Mucosa of stomach (tissue), 1 donor: ENCODE data around the gene ACP6.

Experiments
- H3K27me3 ChIP-seq: one replicate; pipeline ENCODE4 v1.7.0; 2013; ENCODE audit warnings: mild to moderate bottlenecking, low read length; ENCODE audit not compliant: control insufficient read depth, insufficient read depth
- H3K36me3 ChIP-seq: one replicate; pipeline ENCODE4 v1.7.0; 2013; ENCODE audit warnings: low read length; ENCODE audit not compliant: control insufficient read depth, insufficient read depth
- H3K4me1 ChIP-seq: one replicate; pipeline ENCODE4 v1.7.0; 2013; ENCODE audit warnings: mild to moderate bottlenecking, low read length; ENCODE audit not compliant: control insufficient read depth, insufficient read depth
- H3K4me3 ChIP-seq: one replicate; pipeline ENCODE4 v1.7.0; 2013; ENCODE audit warnings: low read length
- H3K9ac ChIP-seq: one replicate; pipeline ENCODE4 v1.7.0; 2013; ENCODE audit warnings: mild to moderate bottlenecking, low read length, moderate library complexity
- H3K9me3 ChIP-seq: one replicate; pipeline ENCODE4 v1.7.0; 2013; ENCODE audit warnings: mild to moderate bottlenecking, low read length, moderate library complexity; ENCODE audit not compliant: control insufficient read depth
- donor health status: Pancreatic carcinoma.

The ACP6 gene

DNA sequence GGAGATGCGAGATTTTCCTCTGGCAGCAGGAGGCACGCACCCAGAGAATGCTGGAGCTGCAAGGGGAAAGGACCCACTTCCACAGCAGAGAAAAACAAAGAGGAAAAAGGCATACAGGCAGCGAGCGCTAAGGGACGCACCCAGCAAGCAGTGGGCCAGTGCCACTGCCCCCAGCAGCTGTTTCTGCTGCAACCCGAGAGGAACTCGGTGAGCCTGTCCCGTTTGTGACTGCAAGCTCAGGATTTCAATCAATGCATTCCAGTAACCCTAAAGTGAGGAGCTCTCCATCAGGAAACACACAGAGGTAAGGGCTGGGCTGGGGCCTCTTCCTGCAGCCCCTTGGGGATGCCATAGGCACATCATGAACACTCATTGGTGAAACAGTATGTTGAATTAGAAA is 58.7 kb downstream of the ACP6 start:
- no peaks in the 10 kb centered on the region for H3K36me3 ChIP-seq

DNA sequence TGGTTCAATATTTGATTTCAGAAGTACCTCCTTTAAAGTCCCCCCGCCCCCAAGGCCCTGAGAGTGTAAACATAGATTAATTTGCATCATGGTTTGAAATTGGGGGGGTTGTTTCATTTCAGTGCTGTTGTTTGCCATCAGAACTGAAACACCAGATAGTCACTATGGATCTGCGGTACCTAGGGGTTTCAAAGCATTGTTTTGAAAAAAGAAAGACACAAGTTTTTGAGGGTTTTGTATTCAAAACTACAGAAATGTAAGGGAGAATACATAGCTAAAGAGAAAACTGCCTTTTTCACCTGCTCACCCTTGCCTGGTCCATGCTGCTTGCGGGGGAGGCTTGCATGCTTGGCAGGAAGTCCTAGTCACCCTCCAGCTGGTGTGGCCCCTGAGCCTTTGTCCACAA is 59.3 kb downstream of the ACP6 start:
- H3K4me1 ChIP-seq: no peaks in the 10 kb centered on the region
- no peaks in the 10 kb centered on the region for H3K9me3 ChIP-seq
- no peak overlapping the region for H3K9ac ChIP-seq
- no peaks in the 10 kb centered on the region for H3K36me3 ChIP-seq
- no peak overlapping the region for H3K4me3 ChIP-seq
- H3K27me3 ChIP-seq: no peaks in the 10 kb centered on the region

More for the DNA sequence above, 58.7 kb downstream of the ACP6 start:
- no peak overlapping the region for H3K9ac ChIP-seq
- no peaks in the 10 kb centered on the region for H3K4me1 ChIP-seq
- H3K4me3 ChIP-seq: no peak overlapping the region
- no peaks in the 10 kb centered on the region for H3K9me3 ChIP-seq
- no peaks in the 10 kb centered on the region for H3K27me3 ChIP-seq

DNA sequence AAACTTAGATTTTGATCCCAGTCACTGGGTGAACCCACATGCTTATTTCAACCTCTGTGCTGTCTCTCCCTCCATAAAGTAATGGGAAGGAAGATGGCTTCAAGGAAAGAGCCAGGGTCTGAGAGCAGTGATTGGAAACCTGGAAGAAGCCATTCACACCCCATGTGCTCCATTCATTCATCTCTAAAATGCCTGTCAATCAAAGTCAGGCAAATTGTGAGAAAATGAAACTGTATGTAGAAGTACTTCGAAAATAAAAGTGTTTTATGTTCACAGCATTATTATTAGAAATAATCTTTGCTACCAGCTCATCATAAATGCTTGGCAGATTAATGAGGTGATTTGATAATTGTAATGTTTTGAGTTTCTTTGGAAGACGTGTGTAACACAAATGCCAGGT is 61.0 kb downstream of the ACP6 start:
- no peaks in the 10 kb centered on the region for H3K27me3 ChIP-seq
- no peaks in the 10 kb centered on the region for H3K4me1 ChIP-seq
- no peak overlapping the region for H3K4me3 ChIP-seq
- no peak overlapping the region for H3K9ac ChIP-seq
- no peaks in the 10 kb centered on the region for H3K36me3 ChIP-seq
- H3K9me3 ChIP-seq: no peaks in the 10 kb centered on the region

DNA sequence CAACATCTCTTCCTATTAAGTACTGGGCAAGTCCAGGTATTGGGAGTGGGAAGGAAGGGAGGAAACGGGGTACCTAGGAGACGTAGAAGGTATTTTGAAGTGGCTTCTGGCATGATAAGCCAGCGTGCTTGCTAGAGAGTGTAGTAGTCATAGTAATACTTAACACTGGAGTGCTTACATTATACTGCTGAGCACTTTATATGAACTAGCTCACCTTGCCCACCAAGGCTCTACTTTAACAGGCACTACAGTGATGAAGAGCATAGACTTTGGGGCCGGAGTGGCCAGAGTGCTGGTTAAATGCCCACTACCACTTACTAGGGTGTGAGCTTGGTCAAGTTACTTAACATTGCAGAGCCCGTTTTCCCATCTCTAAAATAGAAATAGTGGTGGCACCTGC is 61.7 kb downstream of the ACP6 start:
- no peak overlapping the region for H3K4me3 ChIP-seq
- H3K4me1 ChIP-seq: no peaks in the 10 kb centered on the region
- no peaks in the 10 kb centered on the region for H3K36me3 ChIP-seq
- H3K9ac ChIP-seq: no peak overlapping the region
- no peaks in the 10 kb centered on the region for H3K9me3 ChIP-seq
- H3K27me3 ChIP-seq: no peaks in the 10 kb centered on the region

DNA sequence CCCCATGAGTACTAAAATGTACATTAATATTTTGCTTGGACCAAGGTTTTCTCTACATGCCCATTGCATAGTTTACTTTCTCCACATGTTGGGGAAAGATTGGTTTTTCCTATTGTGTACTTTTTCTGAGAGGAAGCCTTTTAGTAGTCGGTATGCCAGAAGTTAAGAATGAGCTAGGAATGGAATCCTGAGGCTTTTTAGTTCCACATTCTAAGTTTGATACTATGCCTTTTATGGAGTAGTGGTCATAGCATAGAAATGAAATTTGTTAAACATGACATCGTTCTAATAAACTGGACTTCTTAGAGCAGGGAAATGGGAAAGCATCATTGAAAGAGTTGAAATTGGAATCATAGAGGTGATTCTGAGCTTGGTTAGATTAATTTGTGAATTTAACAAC is 64.7 kb downstream of the ACP6 start:
- no peak overlapping the region for H3K9ac ChIP-seq
- no peaks in the 10 kb centered on the region for H3K27me3 ChIP-seq
- H3K9me3 ChIP-seq: no peaks in the 10 kb centered on the region
- H3K4me3 ChIP-seq: no peak overlapping the region
- H3K4me1 ChIP-seq: peaks cover 6% of the 10 kb centered on the region
- H3K36me3 ChIP-seq: no peaks in the 10 kb centered on the region

DNA sequence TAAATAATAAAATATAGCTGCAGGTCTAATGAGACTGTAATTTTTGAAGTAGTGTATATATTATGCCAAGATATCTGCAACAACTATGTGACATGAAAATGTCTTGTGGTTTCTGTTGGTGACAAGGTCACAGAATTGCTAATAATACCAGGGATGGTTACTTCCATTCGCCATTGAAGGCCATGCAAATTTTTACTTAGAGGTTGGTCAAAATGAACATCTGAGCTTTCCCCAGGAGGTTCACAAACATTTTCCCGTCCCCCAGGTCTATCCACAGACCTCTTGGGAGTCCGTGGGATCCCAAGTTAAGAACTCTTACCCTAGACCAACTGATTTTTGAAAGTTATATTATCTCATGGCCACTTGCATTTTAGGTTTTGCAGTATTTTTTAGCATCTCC is 66.3 kb downstream of the ACP6 start:
- H3K27me3 ChIP-seq: no peaks in the 10 kb centered on the region
- no peaks in the 10 kb centered on the region for H3K36me3 ChIP-seq
- H3K4me1 ChIP-seq: peaks cover 9% of the 10 kb centered on the region
- no peak overlapping the region for H3K9ac ChIP-seq
- H3K4me3 ChIP-seq: no peak overlapping the region
- no peaks in the 10 kb centered on the region for H3K9me3 ChIP-seq

DNA sequence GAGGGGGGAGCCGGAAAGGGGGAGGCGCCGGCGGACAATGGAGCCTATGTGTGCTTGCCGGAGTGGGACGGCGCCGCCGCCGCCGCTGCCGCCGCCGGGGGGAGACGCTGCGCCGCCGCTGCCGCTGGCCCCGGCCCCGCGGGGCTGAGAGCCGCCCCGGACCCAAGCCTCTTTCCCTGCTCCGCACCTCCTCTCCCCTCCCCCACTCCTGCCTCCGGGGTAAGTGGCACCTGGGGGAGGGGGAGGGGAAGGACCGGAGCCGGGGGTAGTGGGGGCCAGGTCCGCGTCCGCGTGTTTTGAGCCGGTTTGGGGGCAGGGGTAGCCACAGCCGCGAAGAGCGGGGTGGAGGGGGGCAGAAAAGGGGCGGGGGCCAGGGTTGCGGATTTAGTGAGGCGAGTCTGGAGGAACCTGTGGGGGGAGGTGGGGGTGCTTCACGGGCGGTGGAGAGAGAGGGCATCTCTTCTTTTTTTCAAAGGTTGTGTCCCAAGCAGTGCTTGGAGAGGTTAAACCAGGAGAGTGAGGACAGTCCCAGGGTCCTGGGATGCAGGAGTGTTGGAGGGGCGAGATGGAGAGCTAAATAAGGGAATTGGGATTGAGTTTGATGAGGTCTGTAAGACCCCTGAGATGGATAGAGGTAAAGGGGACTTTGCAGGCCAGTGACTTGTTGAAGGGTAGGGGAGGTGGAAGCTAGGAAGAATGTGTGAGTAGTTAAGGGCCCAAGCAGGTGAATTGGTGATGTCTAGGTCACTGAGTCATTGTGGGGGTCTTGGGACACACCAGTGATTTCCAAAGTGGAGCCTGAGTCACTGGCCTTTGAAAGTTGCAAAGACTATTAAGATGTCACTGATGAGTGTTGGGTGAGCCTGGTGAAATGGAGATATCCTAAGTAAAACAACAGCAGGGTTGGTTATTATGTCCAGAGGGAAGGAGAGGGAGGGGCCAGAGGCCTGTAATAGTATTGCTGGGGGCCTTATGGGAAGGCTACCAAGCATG is 69.9 kb downstream of the ACP6 start:
- Histone ChIP-seq H3K4me3 (peak overlapping the region; percentile 10), H3K36me3 (no peaks in the 10 kb centered on the region), H3K27me3 (no peaks in the 10 kb centered on the region), H3K9me3 (no peaks in the 10 kb centered on the region), H3K9ac (peak overlapping the region; percentile 60), H3K4me1 (peaks cover 9% of the 10 kb centered on the region)

DNA sequence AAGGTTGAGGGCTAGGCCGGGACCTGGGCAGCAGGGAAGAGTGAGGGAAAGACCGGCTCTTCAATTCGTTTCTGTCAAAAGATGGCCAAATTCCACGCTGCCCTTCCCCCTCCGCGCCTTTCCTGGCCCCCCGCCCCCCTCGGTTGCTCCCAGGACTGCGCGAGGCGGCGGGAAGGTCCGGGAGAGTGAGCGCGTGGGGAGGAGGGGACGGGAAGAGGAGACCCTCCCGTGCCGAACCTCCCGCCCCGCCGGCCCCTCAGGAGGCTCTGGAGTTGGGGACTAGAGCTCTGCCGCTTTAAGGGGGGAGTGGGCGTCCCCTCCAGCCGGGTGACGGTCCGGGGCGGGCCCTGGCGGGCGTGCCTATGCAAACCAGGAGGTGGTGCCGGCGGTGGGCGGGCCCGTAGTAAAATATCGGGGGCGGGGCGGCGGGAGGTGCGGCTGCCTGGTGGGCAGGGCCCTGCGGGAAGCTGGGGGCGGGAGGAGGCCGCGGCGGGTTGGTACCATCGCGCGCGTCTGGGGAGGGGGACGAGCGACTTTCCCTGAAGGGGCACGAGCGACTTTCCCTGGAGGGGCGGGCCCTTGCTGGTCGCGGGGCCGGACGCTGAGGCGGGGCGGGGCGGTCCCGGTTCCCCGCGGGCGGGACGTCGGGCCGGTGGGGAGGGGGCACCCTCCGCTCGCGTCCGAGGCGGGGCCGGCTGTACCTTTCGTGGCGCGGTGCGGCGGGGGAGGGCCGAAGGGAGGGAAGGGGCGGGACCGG is 70.8 kb downstream of the ACP6 start:
- H3K9ac ChIP-seq: peak overlapping the region; percentile 80
- H3K36me3 ChIP-seq: no peaks in the 10 kb centered on the region
- H3K9me3 ChIP-seq: no peaks in the 10 kb centered on the region
- peak overlapping the region; percentile 67 for H3K4me3 ChIP-seq
- H3K27me3 ChIP-seq: no peaks in the 10 kb centered on the region
- peaks cover 9% of the 10 kb centered on the region for H3K4me1 ChIP-seq

DNA sequence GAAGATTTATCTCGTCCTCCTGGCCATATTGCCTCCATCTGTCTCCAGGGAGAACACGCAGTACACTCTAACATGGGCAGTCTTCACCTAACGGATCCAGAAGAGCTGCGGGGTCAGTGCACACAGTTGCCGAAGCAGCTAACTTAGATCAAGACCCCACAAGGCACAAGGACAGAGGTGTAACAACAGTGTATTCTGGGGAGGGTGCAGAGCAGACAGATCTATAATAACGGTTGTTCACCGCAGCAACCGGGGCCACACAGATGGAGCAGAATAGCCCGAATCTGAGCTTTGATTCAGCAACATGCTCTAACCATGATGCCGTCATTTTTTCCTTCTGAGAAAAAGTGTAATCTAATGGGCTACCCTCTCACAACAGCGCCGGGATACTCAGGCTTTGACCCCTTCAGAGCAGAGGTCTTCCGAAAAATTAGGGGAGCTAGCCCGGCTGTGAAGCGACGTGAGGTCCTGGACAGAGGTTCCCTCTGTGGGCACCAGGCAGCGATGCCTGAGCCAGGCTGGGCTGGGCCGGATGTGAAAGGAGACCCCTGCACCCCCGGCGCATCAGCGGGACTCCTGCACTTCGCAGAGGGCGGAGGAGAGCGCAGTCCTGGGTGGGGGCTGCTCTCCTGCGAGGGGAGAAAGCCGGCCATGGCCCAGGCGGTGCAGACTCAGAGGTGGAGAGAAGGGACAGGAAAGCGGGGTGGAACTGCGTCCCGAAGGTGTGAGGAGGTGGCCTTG is 71.5 kb downstream of the ACP6 start:
- H3K9ac ChIP-seq: peak overlapping the region; percentile 80
- H3K36me3 ChIP-seq: no peaks in the 10 kb centered on the region
- peak overlapping the region; percentile 67 for H3K4me3 ChIP-seq
- peaks cover 9% of the 10 kb centered on the region for H3K4me1 ChIP-seq
- H3K27me3 ChIP-seq: no peaks in the 10 kb centered on the region
- H3K9me3 ChIP-seq: no peaks in the 10 kb centered on the region

DNA sequence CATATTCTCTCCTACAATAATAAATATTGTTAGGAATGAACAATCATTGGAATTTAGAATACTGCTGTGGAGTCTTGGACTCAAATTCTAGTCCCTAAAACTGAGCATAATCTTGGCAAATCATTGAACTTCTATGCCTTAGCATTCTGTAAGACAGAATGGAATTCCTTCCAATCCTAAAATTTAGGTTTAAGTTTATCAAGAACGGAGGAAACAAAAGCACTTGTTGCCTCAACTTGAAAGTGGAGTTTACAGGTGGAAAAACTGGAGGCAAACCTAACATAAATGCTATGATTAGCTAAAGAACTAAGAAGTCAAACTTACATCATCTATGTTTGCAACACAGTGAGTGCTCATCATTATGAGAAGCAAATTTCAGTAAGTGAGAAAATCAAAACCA is 73.3 kb downstream of the ACP6 start:
- H3K4me1 ChIP-seq: peaks cover 9% of the 10 kb centered on the region
- H3K36me3 ChIP-seq: no peaks in the 10 kb centered on the region
- H3K9me3 ChIP-seq: no peaks in the 10 kb centered on the region
- no peak overlapping the region for H3K9ac ChIP-seq
- H3K27me3 ChIP-seq: no peaks in the 10 kb centered on the region
- H3K4me3 ChIP-seq: no peak overlapping the region
